GM18502 (cell line): ENCODE data around the gene DHRS11.

Experiments used
- ATAC-seq: cut with Tn5 transposase; IDR thresholded peaks from one replicate; pipeline ENCODE4 v1.9.1; 2021; ENCODE audit warnings: mild to moderate bottlenecking; ENCODE audit not compliant: unreplicated experiment, poor library complexity

Gene DHRS11

DNA sequence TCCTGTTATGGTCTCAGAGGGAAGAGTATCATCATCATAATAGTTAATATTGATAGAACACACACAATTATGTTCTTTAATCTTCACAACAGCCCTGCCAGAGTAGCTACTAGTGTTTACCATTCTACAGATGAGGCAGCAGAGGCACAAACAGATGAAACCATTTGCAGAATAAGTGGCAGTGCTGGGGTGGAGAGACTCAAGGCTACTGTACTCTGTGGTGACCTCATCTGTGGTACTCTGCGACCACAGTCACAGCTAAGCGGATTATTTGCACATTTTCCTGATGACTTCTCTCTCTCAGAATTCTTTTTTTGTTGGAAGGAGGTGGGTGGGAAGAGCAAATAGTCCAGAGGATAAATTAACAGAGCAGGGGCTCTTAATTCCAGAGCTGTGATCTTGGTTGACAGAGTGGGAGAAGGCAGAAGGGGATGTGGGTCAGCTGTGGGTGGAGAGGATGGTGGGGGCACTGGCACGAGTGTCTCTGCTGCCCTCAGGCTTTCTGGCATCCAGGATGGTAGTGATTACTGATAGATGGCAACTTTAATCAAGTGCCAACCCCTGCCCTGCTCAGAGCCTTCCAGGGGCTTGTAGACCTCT is 51.5 kb downstream of the DHRS11 start:
- ATAC-seq = no peak

DNA sequence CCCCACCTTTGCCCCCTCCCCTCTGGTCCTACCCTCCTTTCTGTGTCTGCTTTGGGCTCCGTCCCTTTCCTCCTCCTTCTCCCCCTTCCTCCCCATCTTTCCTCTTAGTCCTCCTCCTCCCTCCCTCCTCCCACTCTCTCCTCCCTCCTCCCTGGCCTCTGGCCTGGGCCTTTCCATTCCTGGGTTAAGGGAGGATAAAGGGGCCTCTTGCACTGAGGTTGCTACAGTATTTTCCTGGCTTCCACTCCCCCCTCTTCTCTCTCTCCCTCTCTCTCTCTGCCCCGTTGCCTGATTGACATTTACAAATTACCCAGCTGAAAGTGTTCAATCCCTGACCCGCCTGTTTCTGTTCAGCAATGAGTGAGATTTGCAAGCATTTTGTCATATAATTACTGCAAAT is 53.7 kb downstream of the DHRS11 start:
- no peak for ATAC-seq

DNA sequence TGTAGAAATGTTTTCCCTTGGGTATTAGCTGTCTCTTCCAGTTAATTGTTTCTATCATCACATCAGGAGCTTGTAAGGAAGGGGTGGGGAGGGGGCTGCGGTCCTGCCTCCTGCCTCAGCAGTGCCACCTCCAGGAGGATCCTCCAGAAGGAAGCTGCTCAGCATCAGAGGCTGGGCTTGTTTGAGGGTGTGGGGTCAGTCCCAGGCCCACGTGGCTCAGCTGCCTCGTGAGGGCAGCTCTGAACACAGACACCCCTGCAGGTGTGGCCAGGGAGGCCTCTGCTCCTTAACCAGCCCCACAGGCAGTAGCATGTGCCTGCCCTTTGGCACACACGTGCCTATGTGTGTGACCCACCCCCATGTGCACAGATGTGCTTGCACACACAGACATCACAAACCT is 56.0 kb downstream of the DHRS11 start:
- ATAC-seq = no peak

DNA sequence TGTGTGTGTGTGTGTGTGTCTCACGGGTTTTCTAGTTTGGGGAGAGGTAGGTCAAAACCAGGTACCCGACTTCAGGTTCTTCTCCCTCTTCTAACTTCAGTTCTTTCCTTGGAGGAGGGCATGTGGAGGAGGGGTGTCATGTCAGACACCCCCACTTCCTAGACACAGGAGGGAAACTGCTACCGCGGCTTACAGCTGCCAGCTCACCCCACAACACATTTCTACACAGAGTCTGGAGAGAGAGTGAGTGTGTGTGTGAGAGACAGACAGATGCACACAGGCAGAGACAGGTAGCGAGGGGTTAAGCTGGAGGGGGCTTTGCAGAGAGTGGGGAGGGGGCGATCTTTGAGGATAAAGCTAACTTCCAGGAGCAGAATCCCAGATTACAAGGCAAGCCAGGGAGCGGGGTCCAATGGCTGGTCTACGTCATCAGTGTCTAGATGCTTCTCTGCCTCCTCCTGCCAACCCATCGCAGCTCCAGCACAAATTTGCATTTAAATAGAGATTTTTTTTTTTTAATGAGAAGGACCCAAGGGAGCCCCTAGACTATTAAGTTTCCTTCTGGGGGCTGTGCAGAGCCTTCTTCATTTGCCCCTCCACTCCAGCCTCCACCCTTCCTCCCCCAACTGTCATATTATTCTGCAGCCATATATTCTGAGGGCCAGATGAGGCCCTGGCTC is 58.6 kb downstream of the DHRS11 start:
- no peak for ATAC-seq
